ENCODE data around the gene LPAR6.

The LPAR6 gene

DNA sequence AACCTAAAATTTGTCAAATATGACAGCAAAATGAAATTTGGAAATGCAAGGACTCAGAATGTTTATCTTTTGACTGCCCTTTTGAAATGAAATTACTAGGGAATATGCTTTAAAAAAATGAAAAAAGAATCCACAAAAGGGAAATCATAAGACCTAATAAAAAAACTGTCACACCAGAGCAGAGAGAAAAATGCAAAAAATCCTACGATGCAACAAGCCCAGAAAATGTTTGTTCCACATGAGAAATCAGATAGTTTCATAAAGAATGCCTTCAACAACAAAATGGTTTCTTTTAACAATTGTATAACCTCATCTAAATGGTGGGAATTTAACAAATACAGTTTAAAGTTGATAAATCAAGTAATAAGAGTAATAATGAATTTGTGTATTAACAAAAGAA, 8.0 kb downstream of the LPAR6 start:
- TF ChIP-seq FOXM1 (IDR thresholded peaks at IDR 0.05; ENCODE audit: borderline replicate concordance) (no peak), ELF4 (IDR thresholded peaks at IDR 0.05) (no peak), NFRKB (IDR thresholded peaks at IDR 0.05) (no peak), PKNOX1 (IDR thresholded peaks at IDR 0.05) (no peak), CTBP1 (IDR thresholded peaks at IDR 0.05; ENCODE audit: borderline replicate concordance) (no peak), TARDBP (IDR thresholded peaks at IDR 0.05) (no peak), ARNT (IDR thresholded peaks at IDR 0.05) (no peak)
- ChIA-PET CTCF (no interaction called here), POLR2A (no interaction called here)
- no peak for DNase-seq (ENCODE audit: extremely low spot score)

DNA sequence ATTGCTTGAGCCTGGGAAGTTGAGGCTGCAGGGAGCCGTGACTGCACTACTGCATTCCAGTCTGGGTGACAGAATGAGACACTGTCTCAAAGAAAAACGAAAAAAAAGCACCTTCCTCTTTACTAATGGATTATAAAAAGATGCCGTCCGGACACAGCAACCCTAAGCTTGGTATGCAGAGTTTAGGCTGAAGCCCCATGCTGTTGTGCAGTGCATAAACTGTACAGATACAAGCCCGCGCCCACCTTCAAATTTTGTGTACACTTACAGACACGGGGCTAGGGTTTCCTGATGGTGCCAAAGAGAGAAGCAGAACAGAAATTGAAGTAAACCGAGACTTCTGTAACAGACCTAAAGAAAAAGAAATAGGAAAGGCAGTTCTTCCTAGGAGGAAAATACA, 9.0 kb downstream of the LPAR6 start:
- DNase-seq (ENCODE audit: extremely low spot score): no peak
- ChIA-PET POLR2A (no interaction called here), CTCF (no interaction called here)
- no peak for TF ChIP-seq L3MBTL2 (conservative IDR thresholded peaks at IDR 0.05)
- TF ChIP-seq CTBP1 (IDR thresholded peaks at IDR 0.05; ENCODE audit: borderline replicate concordance): no peak
- no peak for TF ChIP-seq LEF1 (IDR thresholded peaks at IDR 0.05; ENCODE audit: borderline replicate concordance)
- TF ChIP-seq PKNOX1 (IDR thresholded peaks at IDR 0.05): no peak
- TF ChIP-seq ELF4 (IDR thresholded peaks at IDR 0.05): no peak
- no peak for TF ChIP-seq BHLHE40 (IDR thresholded peaks at IDR 0.05; ENCODE audit: borderline replicate concordance)
- TF ChIP-seq TARDBP (IDR thresholded peaks at IDR 0.05): no peak
- TF ChIP-seq SP1 (IDR thresholded peaks at IDR 0.05): no peak
- no peak for TF ChIP-seq HDGF (IDR thresholded peaks at IDR 0.05; ENCODE audit: borderline replicate concordance)

DNA sequence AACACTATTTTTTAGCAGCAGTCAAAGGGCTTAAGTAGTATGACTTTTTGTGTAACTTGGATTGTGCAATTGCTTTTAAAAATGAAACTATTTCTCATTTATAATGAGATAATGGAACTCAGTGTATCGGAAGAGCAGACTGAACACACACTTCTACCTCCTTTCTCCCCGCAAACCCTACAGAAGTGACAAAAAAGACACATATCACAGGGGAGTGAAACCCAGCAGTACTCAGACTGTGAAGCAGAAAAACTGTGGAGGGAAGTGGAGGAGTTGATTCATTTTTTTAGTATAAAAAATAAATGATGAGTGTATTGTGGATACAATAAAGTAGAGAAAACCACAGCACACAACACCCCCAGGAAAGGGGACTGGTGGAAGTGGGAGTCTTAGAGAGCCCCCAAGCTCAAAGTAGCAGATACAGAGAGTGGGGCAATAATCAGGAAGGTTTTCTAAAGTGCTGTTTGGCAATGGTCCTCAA, 9.7 kb downstream of the LPAR6 start:
- ChIA-PET CTCF (no interaction called here), POLR2A (no interaction called here)
- DNase-seq (ENCODE audit: extremely low spot score): no peak
- TF ChIP-seq CTBP1 (IDR thresholded peaks at IDR 0.05; ENCODE audit: borderline replicate concordance) (no peak), ARNT (IDR thresholded peaks at IDR 0.05) (no peak)

GRCh38 chr13:48402325-48402932, 10.5 kb downstream of the LPAR6 start:
- ChIA-PET CTCF (no interaction called here), POLR2A (no interaction called here)
- DNase-seq (ENCODE audit: extremely low spot score): no peak
- no peak for TF ChIP-seq ZNF384 (IDR thresholded peaks at IDR 0.05)
- no peak for TF ChIP-seq ELF4 (IDR thresholded peaks at IDR 0.05)
- no peak for TF ChIP-seq CTBP1 (IDR thresholded peaks at IDR 0.05; ENCODE audit: borderline replicate concordance)
- no peak for TF ChIP-seq NFRKB (IDR thresholded peaks at IDR 0.05)
- TF ChIP-seq BHLHE40 (IDR thresholded peaks at IDR 0.05; ENCODE audit: borderline replicate concordance): no peak
- no peak for TF ChIP-seq L3MBTL2 (conservative IDR thresholded peaks at IDR 0.05)

DNA sequence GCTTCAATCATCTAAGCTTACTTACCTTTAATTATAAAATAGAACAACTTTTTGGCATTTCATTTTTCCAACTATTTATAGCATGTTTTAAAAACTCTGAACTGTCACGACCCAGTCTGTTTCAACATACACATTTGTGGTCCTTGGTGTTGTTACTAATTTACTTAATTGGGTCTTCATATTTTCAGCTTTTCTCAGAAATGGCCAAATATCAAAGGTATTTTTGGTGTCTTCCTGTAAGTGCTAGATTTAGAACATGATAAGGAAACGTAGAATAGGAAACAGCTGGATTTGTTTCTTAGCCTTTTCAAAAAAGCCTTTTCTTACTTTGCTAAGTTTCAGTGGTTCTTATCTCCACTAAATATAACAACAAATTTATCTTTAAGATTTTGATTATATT, 11.4 kb downstream of the LPAR6 start:
- no peak for DNase-seq (ENCODE audit: extremely low spot score)
- no peak for TF ChIP-seq TARDBP (IDR thresholded peaks at IDR 0.05)
- TF ChIP-seq FOXA1 (IDR thresholded peaks at IDR 0.05): no peak
- TF ChIP-seq SUZ12 (IDR thresholded peaks at IDR 0.05): no peak
- TF ChIP-seq NFRKB (IDR thresholded peaks at IDR 0.05): no peak
- no peak for TF ChIP-seq ZNF384 (IDR thresholded peaks at IDR 0.05)
- TF ChIP-seq LEF1 (IDR thresholded peaks at IDR 0.05; ENCODE audit: borderline replicate concordance): no peak
- TF ChIP-seq L3MBTL2 (conservative IDR thresholded peaks at IDR 0.05): no peak
- no peak for TF ChIP-seq BHLHE40 (IDR thresholded peaks at IDR 0.05; ENCODE audit: borderline replicate concordance)
- no peak for TF ChIP-seq HDGF (IDR thresholded peaks at IDR 0.05; ENCODE audit: borderline replicate concordance)
- TF ChIP-seq ARNT (IDR thresholded peaks at IDR 0.05): no peak
- TF ChIP-seq SP1 (IDR thresholded peaks at IDR 0.05): no peak
- TF ChIP-seq PKNOX1 (IDR thresholded peaks at IDR 0.05): no peak
- no peak for TF ChIP-seq FOXK2 (IDR thresholded peaks at IDR 0.05)
- TF ChIP-seq ELF4 (IDR thresholded peaks at IDR 0.05): no peak
- no peak for TF ChIP-seq CTBP1 (IDR thresholded peaks at IDR 0.05; ENCODE audit: borderline replicate concordance)
- no peak for TF ChIP-seq FOXM1 (IDR thresholded peaks at IDR 0.05; ENCODE audit: borderline replicate concordance)
- POLR2A ChIA-PET: no interaction called here

GRCh38 chr13:48400850-48401291, 12.0 kb downstream of the LPAR6 start:
- CTCF ChIA-PET: no interaction called here
- DNase-seq (ENCODE audit: extremely low spot score): no peak
- POLR2A ChIA-PET: no interaction called here
- TF ChIP-seq SUZ12 (IDR thresholded peaks at IDR 0.05) (no peak), FOXK2 (IDR thresholded peaks at IDR 0.05) (no peak), PKNOX1 (IDR thresholded peaks at IDR 0.05) (no peak), ZNF384 (IDR thresholded peaks at IDR 0.05) (no peak), FOXM1 (IDR thresholded peaks at IDR 0.05; ENCODE audit: borderline replicate concordance) (no peak), HDGF (IDR thresholded peaks at IDR 0.05; ENCODE audit: borderline replicate concordance) (no peak), ELF4 (IDR thresholded peaks at IDR 0.05) (no peak), LEF1 (IDR thresholded peaks at IDR 0.05; ENCODE audit: borderline replicate concordance) (no peak), NFRKB (IDR thresholded peaks at IDR 0.05) (no peak), BHLHE40 (IDR thresholded peaks at IDR 0.05; ENCODE audit: borderline replicate concordance) (no peak), SP1 (IDR thresholded peaks at IDR 0.05) (no peak), CTBP1 (IDR thresholded peaks at IDR 0.05; ENCODE audit: borderline replicate concordance) (no peak), L3MBTL2 (conservative IDR thresholded peaks at IDR 0.05) (no peak), ARNT (IDR thresholded peaks at IDR 0.05) (no peak), TARDBP (IDR thresholded peaks at IDR 0.05) (no peak), FOXA1 (IDR thresholded peaks at IDR 0.05) (no peak)

More for the DNA sequence above, 11.4 kb downstream of the LPAR6 start:
- CTCF ChIA-PET: no interaction called here

All from HEK293T (cell line).